Brain pericyte (primary cell): ENCODE data around the gene CERS6.

Experiments
- DNase-seq: peaks from one replicate; pipeline ENCODE4 v3.0.0-alpha.2; 2012; ENCODE audit warnings: low read depth, low spot score

CERS6 gene

GRCh38 chr2:168529900-168530561 is 74.0 kb downstream of the CERS6 start:
- no peak for DNase-seq

- DNase-seq: no peak
These were observed 75.0 kb downstream of the CERS6 start for GRCh38 chr2:168530982-168531622.

GRCh38 chr2:168534926-168535325 is 78.9 kb downstream of the CERS6 start:
- no peak for DNase-seq

GRCh38 chr2:168536925-168537466 is 80.9 kb downstream of the CERS6 start:
- DNase-seq: no peak

GRCh38 chr2:168538133-168538532 is 82.1 kb downstream of the CERS6 start:
- no peak for DNase-seq

- DNase-seq: no peak
These were observed 82.5 kb downstream of the CERS6 start for GRCh38 chr2:168538534-168538933.

GRCh38 chr2:168539945-168540344 is 83.9 kb downstream of the CERS6 start:
- DNase-seq: no peak

- no peak for DNase-seq
These were observed 85.8 kb downstream of the CERS6 start for GRCh38 chr2:168541858-168542257.

GRCh38 chr2:168543037-168543436 is 87.0 kb downstream of the CERS6 start:
- no peak for DNase-seq

GRCh38 chr2:168543935-168544334 is 87.9 kb downstream of the CERS6 start:
- DNase-seq: no peak

- no peak for DNase-seq
These were observed 89.5 kb downstream of the CERS6 start for GRCh38 chr2:168545439-168546082.

GRCh38 chr2:168550670-168551069 is 94.6 kb downstream of the CERS6 start:
- no peak for DNase-seq

GRCh38 chr2:168552450-168552856 is 96.4 kb downstream of the CERS6 start:
- no peak for DNase-seq

- no peak for DNase-seq
These were observed 99.2 kb downstream of the CERS6 start for GRCh38 chr2:168555283-168555682.

GRCh38 chr2:168559187-168559586 is 103.1 kb downstream of the CERS6 start:
- DNase-seq: no peak

- no peak for DNase-seq
These were observed 104.9 kb downstream of the CERS6 start for GRCh38 chr2:168560817-168561499.

- DNase-seq: no peak
These were observed 105.9 kb downstream of the CERS6 start for GRCh38 chr2:168561991-168562390.

GRCh38 chr2:168562971-168563370 is 106.9 kb downstream of the CERS6 start:
- DNase-seq: no peak

GRCh38 chr2:168564641-168565040 is 108.6 kb downstream of the CERS6 start:
- no peak for DNase-seq

GRCh38 chr2:168565112-168565511 is 109.0 kb downstream of the CERS6 start:
- DNase-seq: no peak

- DNase-seq: no peak
These were observed 109.4 kb downstream of the CERS6 start for GRCh38 chr2:168565512-168565911.
